ENCODE measurements around the gene ATL1. TPM values are rescaled to one million over a fixed set of nuclear protein-coding genes. Genes with fewer than 3 reads are reported as not detected.

The ATL1 gene
- total and polyA plus RNA-seq, 2 of the 13 experiments (the other 11 are each of a cell fraction or from before 2014, with no cell fraction given) = 0.60 to 0.65 TPM

GRCh38 chr14:50667996-50668825 lies 108.3 kb downstream of the ATL1 start, which contains the start of gene SAV1 (continued):
- no peak for TF ChIP-seq SCMH1 (CRISPR knock-in tag; IDR thresholded peaks at IDR 0.05; ENCODE audit: borderline replicate concordance)
- TF ChIP-seq RXRA (CRISPR knock-in tag; IDR thresholded peaks at IDR 0.05) = no peak
- 0 out of 2 replicates have a peak, but pooled peaks have one; percentile 41 for TF ChIP-seq HNRNPUL1 (IDR thresholded peaks at IDR 0.05; ENCODE audit: low read depth, low read length)
- no peak for TF ChIP-seq ZNF17 (CRISPR knock-in tag; IDR thresholded peaks at IDR 0.05)
- no peak for TF ChIP-seq GZF1 (CRISPR knock-in tag; IDR thresholded peaks at IDR 0.05)
- no peak for TF ChIP-seq FOXP1 (IDR thresholded peaks at IDR 0.05)
- no peak for TF ChIP-seq FOXP1 (CRISPR knock-in tag; IDR thresholded peaks at IDR 0.05)
- peak; percentile 88; the same call in 1 of the 2 replicates for TF ChIP-seq GLI4 (CRISPR knock-in tag; IDR thresholded peaks at IDR 0.05; ENCODE audit: borderline replicate concordance)
- TF ChIP-seq ZKSCAN8 (CRISPR knock-in tag; IDR thresholded peaks at IDR 0.05; ENCODE audit: borderline replicate concordance) = 0 out of 2 replicates have a peak, but pooled peaks have one; percentile 16
- TF ChIP-seq DNMT3B (CRISPR knock-in tag; conservative IDR thresholded peaks at IDR 0.05) = no peak

GRCh38 chr14:50668826-50669143 lies 108.8 kb downstream of the ATL1 start:
- in situ Hi-C loops (cut with HindIII; ENCODE audit: extremely low pct_ligation_motif_present, low pct_unique_long_range_greater_than_20kb) = no loop called here
- no peaks in the 10 kb centered on the region for H3K9me3 ChIP-seq (ENCODE audit: low read length)
- 0% methylated on average over 6 of the region's 6 CpGs for WGBS (ENCODE audit: low lambda C conversion rate)
- H3K4me2 ChIP-seq (ENCODE audit: low read depth, low read length) = peak overlapping the region; percentile 79
- peak overlapping the region; percentile 83 for H2AFZ ChIP-seq (ENCODE audit: low read length)
- FAIRE-seq (no peak), DNase-seq (ENCODE audit: low spot score) (no peak), ATAC-seq (no peak)
- H3K4me3 ChIP-seq (replicated peaks in 1 of 3; ENCODE audit: insufficient read depth in 1 of 3, low read depth in 2 of 3, low read length in 3 of 3) = peak overlapping the region; percentile 84 to 91 (median 85)
- TF ChIP-seq GLI4 (CRISPR knock-in tag; IDR thresholded peaks at IDR 0.05; ENCODE audit: borderline replicate concordance) (no peak), ATF7 (IDR thresholded peaks at IDR 0.05) (peak; percentile 68), ATF7 (CRISPR knock-in tag; IDR thresholded peaks at IDR 0.05) (no peak), CEBPB (IDR thresholded peaks at IDR 0.05; ENCODE audit: borderline replicate concordance, low read depth, low read length) (peak; percentile 37; the same call in 1 of the 2 replicates), PREB (CRISPR knock-in tag; IDR thresholded peaks at IDR 0.05) (no peak), ZNF780A (CRISPR knock-in tag; IDR thresholded peaks at IDR 0.05) (no peak), ZNF83 (CRISPR knock-in tag; IDR thresholded peaks at IDR 0.05; ENCODE audit: borderline replicate concordance) (no peak)
- peaks cover 0 to 2% of the 10 kb centered on the region in 2 experiments; a peak in 1 of 5 replicates for H3K36me3 ChIP-seq (replicated peaks in 1 of 2; ENCODE audit: control insufficient read depth in 1 of 2, insufficient read depth in 2 of 2, low read length in 2 of 2)
- peaks cover 2% of the 10 kb centered on the region; the same call in 1 of the 2 replicates for H4K20me1 ChIP-seq (ENCODE audit: insufficient read depth, low read length)
- H3K4me1 ChIP-seq (ENCODE audit: insufficient read depth, low read length) = peaks cover 40% of the 10 kb centered on the region
- intact Hi-C loops (cut with micrococcal nuclease; ENCODE audit: unreplicated experiment) = loop anchor here (2.0 kb wide), 1 partner anchor 68 kb away; no protein-coding TSS in a partner anchor
- peaks cover 21% of the 10 kb centered on the region for H3K79me2 ChIP-seq (ENCODE audit: insufficient read depth, low read length)
- ChIA-PET CTCF (ENCODE audit: low intra/inter-chr PET ratio, low total read pairs) (no interaction called here), POLR2A (interaction anchor here (1.0 to 1.6 kb wide), 8 partner anchors 8 to 275 kb away, joined by 3 to 6 read pairs (median 4); partner anchors contain the start of gene PYGL)
- peak overlapping the region; percentile 78 for H3K9ac ChIP-seq (ENCODE audit: insufficient read depth, low read depth, low read length)
- no peaks in the 10 kb centered on the region for H3K27me3 ChIP-seq (ENCODE audit: control insufficient read depth in 1 of 2, insufficient read depth in 2 of 2, low read length in 2 of 2)
- no TSS peak for BruUV-seq (replicated peaks)
- H3K27ac ChIP-seq (ENCODE audit: extremely low read length, insufficient read depth, low read length) = no peak overlapping the region

All from HepG2 (cell line).